GM21825 (cell line): Measurements from ENCODE around the gene ELAVL1.
A peak's percentile ranks its signal among the peaks of the same experiment; 100 is the strongest.
"Not testable (repeated sequence)": the region's sequence is repeated elsewhere in the genome, so short reads cannot be mapped to it uniquely, and the experiment has no call there.

ENCODE experiments used
- ATAC-seq: cut with Tn5 transposase; IDR thresholded peaks from one replicate; pipeline ENCODE4 v1.9.1; 2021; ENCODE audit warnings: mild to moderate bottlenecking, moderate library complexity; ENCODE audit not compliant: unreplicated experiment

The ELAVL1 gene

GRCh38 chr19:7925171-7925851, 80.1 kb downstream of the ELAVL1 start:
- ATAC-seq, result no peak

GRCh38 chr19:7924651-7925170, 80.7 kb downstream of the ELAVL1 start:
- no peak for ATAC-seq

GRCh38 chr19:7924241-7924640, 81.2 kb downstream of the ELAVL1 start:
- ATAC-seq, result no peak

GRCh38 chr19:7923295-7924191, 81.9 kb downstream of the ELAVL1 start:
- no peak for ATAC-seq

- no peak for ATAC-seq
Measured at GRCh38 chr19:7922836-7923195, 82.6 kb downstream of the ELAVL1 start.

- ATAC-seq, result no peak
Measured at GRCh38 chr19:7921967-7922835, 83.2 kb downstream of the ELAVL1 start.

GRCh38 chr19:7921302-7921966, 84.0 kb downstream of the ELAVL1 start:
- no peak for ATAC-seq

GRCh38 chr19:7920519-7921301, 84.7 kb downstream of the ELAVL1 start:
- peak; percentile 36 for ATAC-seq

- peak; percentile 43 for ATAC-seq
Measured at GRCh38 chr19:7919610-7920518, 85.6 kb downstream of the ELAVL1 start, which contains the start of gene SNAPC2. SNAPC2 (plus strand) TSS chr19:7920338; CDS start chr19:7920367, 29 bp downstream.

GRCh38 chr19:7918615-7919421, 86.6 kb downstream of the ELAVL1 start:
- no peak for ATAC-seq

GRCh38 chr19:7918062-7918614, 87.3 kb downstream of the ELAVL1 start:
- not testable (repeated sequence) for ATAC-seq

- no peak for ATAC-seq
Measured at GRCh38 chr19:7917267-7918061, 88.0 kb downstream of the ELAVL1 start.

- ATAC-seq, result no peak
Measured at GRCh38 chr19:7916955-7917266, 88.5 kb downstream of the ELAVL1 start.

- no peak for ATAC-seq
Measured at GRCh38 chr19:7916103-7916954, 89.1 kb downstream of the ELAVL1 start.

GRCh38 chr19:7915250-7916102, 90.0 kb downstream of the ELAVL1 start:
- ATAC-seq, result no peak
